ENCODE measurements around the gene CD86.

DNA sequence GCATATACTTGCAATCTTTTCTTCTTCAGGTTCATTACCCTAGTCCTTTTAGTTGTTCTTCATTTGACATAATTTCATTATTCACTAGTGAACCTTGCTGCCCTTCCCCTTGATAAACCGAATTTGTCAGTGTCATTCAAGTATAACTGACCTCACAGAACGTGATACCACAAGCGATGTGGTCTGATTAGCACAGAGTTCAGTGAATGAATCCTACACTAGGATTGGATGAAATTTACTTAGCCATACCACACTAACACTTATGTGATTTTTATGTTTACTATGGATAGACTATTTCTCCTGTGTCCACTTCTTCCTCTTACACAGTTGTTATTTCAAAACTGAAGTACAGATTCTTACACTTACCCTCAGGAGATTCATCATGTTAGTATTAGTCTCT lies 27.2 kb downstream of the CD86 start:
- TF ChIP-seq, protein P1, sequence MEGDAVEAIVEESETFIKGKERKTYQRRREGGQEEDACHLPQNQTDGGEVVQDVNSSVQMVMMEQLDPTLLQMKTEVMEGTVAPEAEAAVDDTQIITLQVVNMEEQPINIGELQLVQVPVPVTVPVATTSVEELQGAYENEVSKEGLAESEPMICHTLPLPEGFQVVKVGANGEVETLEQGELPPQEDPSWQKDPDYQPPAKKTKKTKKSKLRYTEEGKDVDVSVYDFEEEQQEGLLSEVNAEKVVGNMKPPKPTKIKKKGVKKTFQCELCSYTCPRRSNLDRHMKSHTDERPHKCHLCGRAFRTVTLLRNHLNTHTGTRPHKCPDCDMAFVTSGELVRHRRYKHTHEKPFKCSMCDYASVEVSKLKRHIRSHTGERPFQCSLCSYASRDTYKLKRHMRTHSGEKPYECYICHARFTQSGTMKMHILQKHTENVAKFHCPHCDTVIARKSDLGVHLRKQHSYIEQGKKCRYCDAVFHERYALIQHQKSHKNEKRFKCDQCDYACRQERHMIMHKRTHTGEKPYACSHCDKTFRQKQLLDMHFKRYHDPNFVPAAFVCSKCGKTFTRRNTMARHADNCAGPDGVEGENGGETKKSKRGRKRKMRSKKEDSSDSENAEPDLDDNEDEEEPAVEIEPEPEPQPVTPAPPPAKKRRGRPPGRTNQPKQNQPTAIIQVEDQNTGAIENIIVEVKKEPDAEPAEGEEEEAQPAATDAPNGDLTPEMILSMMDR (IDR thresholded peaks at IDR 0.05; ENCODE audit: poor library complexity, severe bottlenecking) = no peak
- no peak for TF ChIP-seq EZH2 (IDR thresholded peaks at IDR 0.05; ENCODE audit: borderline replicate concordance, insufficient read depth, low read length, poor library complexity, severe bottlenecking)
- TF ChIP-seq, protein P2, sequence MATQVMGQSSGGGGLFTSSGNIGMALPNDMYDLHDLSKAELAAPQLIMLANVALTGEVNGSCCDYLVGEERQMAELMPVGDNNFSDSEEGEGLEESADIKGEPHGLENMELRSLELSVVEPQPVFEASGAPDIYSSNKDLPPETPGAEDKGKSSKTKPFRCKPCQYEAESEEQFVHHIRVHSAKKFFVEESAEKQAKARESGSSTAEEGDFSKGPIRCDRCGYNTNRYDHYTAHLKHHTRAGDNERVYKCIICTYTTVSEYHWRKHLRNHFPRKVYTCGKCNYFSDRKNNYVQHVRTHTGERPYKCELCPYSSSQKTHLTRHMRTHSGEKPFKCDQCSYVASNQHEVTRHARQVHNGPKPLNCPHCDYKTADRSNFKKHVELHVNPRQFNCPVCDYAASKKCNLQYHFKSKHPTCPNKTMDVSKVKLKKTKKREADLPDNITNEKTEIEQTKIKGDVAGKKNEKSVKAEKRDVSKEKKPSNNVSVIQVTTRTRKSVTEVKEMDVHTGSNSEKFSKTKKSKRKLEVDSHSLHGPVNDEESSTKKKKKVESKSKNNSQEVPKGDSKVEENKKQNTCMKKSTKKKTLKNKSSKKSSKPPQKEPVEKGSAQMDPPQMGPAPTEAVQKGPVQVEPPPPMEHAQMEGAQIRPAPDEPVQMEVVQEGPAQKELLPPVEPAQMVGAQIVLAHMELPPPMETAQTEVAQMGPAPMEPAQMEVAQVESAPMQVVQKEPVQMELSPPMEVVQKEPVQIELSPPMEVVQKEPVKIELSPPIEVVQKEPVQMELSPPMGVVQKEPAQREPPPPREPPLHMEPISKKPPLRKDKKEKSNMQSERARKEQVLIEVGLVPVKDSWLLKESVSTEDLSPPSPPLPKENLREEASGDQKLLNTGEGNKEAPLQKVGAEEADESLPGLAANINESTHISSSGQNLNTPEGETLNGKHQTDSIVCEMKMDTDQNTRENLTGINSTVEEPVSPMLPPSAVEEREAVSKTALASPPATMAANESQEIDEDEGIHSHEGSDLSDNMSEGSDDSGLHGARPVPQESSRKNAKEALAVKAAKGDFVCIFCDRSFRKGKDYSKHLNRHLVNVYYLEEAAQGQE (IDR thresholded peaks at IDR 0.05; ENCODE audit: borderline replicate concordance) = no peak
- no peak for TF ChIP-seq POLR2AphosphoS5 (IDR thresholded peaks at IDR 0.05)
- TF ChIP-seq RAD21 (conservative IDR thresholded peaks at IDR 0.05) = no peak

Measured in neural cell (in vitro differentiated cells).